Myocyte (in vitro differentiated cells): ENCODE results near the gene GTF3A. TPM values are rescaled to one million over a fixed set of nuclear protein-coding genes. Genes with fewer than 3 reads are reported as not detected.
A peak's percentile ranks its signal among the peaks of the same experiment; 100 is the strongest.
"Not testable (repeated sequence)": the region's sequence is repeated elsewhere in the genome, so short reads cannot be mapped to it uniquely, and the experiment has no call there.

Experiments
- DNase-seq: peaks from one replicate; pipeline ENCODE4 v3.0.0-alpha.2; 2012; ENCODE audit warnings: low read depth
- polyA plus RNA-seq: library from polyadenylated mRNA; unstranded; fragments of >200 nt; gene quantifications from one replicate; pipeline ENCODE4 v1.2.1, GENCODE V29; 2012; ENCODE audit warnings: missing spikeins
- total RNA-seq: library from RNA; depleted of rRNA; stranded (reverse); fragments of >200 nt; gene quantifications from 2 replicates; pipeline ENCODE4 v1.2.3, GENCODE V29; 2014

GTF3A gene
- 279 and 281 TPM in 2 replicates for total RNA-seq
- 121 TPM for polyA plus RNA-seq

DNA sequence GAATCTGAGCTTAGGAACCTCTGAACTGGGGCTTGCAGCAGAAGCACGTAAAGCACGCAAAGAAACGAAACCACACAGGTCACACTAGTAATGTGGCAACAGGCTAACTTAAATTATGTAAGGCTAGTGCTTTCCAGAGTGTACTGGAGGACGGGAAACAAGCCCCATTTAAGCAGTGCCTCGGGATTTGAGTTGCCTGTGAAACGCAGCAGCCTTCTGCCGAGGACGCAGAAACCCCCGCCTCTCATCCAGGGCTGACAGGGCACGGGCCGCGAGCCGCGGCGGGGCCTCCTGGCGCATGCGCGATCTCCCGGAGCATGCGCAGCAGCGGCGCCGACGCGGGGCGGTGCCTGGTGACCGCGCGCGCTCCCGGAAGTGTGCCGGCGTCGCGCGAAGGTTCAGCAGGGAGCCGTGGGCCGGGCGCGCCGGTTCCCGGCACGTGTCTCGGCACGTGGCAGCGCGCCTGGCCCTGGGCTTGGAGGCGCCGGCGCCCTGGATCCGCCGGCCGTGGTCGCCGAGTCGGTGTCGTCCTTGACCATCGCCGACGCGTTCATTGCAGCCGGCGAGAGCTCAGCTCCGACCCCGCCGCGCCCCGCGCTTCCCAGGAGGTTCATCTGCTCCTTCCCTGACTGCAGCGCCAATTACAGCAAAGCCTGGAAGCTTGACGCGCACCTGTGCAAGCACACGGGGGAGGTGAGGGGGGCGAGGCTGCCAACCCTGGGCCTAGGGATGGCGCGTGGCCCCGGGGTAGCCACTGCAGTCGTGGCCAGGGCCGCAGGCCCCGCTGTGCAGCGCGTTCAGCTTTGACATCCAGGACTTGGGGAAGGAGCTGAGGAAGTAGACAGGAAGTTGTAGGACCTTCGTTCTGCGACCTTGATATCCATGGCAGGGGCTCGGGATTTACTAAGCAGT lies at the start of gene GTF3A:
Gene GTF3A (plus strand): TSS at position 374 of the 912 bp plus-strand sequence.
- DNase-seq: peak; percentile 86

DNA sequence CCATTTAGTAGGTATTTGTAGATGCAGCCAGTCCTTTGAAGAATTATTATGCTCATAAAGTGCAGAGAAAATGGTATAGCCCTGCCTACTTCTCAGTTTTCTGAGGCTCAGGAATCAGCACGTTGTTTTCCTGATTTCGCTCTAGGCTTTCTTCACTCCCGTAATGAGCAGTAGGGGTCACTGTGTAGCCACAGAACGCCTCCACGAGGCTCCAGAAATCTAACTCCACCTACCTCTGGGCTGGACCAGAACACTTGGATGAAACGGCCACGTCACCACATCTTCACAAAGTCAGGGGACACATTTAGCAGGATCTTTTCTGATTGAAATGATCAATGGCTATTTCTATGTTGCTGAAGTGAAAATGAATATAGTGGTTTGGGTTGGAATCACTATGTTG lies 49.8 kb upstream of the GTF3A start:
- peak; percentile 87 for DNase-seq

DNA sequence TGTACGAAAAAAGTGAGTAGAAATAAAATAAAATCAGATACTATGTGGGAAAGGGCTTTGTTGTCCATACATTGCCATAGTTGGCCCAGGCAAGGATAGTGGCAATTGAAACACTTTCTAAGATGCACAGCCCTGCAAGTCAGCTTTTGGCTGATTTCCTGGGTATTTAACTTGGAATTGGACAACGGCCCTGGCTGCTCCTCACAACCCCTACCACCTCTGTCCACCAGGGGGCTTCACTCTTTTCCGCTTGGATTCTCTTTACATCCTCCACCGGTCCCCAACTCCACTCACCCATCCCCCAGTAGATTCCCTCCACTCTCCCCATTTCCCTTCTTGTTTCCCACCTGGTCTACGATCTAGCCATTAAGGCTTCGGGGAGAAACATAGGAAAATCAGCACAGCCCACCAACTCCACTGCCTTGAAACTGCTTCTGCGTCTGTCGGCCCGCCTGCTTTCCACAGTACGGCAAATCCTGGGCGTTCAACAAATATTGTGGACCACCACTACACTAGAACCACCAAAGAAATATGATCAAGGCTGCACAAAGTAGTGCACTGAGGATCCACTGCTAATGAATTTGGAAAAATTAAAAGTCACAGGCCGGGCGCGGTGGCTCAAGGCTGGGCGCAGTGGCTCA lies 48.6 kb upstream of the GTF3A start:
- DNase-seq: peak; percentile 60

DNA sequence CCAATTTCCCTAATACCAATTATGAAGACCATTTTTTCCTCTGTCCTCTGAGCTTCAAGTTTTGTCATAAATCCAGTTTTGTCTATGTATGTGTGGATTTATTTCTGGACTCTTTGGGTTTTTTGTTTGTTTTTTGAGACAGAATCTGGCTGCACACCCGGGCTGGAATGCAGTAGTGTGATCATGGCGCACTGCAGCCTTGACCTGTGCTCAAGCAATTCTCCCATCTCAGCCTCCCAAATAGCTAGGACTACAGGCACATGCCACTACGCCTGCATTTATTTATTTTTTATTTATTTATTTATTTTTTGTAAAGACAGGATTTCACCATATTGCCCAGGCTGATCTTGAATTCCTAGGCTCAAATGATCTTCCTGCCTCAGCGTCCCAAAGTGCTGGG lies 45.3 kb upstream of the GTF3A start:
- no peak for DNase-seq

DNA sequence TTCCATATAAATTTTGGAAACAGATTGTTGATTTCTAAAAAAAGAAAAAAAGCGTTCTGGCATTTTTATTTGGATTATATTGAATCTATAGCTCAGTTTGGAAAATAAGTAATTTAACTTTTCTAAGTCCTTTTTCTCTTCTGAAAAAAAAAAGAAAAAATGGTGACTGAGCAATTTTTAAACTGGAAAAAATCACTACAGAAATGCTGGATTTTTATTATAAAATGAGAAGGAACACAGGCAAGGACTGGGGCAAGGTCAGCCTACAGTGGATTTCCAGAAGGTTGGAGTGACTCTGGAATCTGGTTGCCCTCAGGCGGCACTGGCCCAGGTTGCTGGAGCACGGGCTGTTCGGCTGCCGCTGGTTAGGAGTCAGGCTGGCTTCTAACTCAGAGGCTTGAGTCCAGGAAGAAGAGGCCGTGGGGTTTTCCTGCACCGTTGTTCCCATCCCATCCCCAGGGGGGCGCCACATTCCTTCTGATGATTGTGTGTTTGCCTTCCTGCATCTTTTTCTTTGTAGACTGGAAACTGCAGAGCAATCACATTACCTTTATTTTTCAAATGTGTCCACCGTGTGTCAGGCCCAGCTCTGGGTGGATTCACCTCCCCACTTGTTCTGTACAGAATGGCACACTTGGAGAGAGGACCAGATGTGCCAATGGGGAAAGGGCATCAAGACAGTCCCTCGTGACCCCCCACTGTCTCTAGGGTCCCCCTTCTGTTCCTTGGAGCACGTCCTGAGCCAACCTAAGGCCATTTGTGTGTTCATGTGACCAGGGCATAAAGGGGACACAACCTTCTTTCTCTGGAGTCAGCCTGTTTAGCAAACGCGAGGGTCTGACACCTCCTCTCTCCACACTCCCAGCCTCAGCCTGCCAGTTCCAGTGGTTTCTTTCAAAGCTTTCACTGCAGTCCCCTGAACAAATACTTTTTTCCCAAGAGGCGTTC lies 44.5 kb upstream of the GTF3A start:
- peak; percentile 58 for DNase-seq

DNA sequence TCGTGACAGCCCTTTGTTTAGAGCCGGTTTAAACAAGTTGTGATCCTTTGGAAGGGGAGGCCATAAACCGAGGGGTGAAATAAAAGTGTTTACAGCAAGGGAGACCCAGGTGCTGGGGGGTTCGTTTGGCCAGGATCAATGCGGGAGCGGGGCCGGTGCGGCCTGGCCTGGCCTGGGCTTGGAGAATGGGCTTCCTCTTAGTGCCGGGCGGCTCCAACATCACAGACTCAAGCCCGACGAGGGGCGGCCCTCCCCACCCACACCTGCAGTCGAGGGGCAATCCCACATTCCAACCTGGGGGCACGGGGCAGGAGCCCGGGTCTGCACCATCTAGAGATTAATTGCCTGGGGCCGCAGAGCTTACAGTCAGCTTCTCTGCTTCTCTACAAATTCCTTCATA lies 42.8 kb upstream of the GTF3A start:
- no peak for DNase-seq

DNA sequence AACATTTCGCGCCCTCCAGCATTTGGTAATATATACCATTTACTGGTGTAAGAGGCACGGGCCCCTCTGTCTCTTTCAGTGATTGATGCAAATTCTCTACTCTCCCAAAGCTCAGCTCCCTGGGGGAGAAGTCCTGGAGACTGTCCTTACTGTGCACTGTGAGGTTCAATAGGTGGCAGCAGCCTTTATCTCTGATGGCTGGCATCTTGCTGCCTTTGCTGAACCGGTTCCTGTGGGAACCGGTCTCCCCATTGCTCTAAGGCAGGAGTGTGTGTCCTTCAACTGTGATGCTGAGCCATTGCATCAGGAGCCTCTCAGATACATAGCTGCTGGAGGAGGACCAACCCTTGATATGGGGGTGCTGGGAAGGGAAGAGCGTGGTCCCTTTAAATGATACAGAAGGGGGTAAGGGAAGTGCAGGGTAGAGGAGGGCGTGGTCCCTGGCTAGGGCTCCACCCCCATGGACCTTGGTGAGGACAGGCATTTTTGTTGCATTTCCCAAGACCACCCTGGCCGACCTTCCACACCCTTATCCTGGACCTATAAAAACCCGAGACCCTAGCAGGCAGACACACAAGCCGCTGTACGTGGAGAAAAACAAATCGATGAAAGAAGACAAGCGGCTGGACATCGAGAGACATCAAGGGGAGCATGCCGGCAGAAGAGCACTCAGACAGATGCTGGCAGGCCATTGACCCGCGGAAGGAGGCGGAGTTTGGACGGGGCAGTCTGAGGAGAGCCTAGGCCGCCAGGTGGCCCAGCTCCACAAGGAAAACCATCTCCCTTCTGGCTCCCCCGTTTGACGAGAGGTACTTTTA lies 41.1 kb upstream of the GTF3A start:
- no peak for DNase-seq

DNA sequence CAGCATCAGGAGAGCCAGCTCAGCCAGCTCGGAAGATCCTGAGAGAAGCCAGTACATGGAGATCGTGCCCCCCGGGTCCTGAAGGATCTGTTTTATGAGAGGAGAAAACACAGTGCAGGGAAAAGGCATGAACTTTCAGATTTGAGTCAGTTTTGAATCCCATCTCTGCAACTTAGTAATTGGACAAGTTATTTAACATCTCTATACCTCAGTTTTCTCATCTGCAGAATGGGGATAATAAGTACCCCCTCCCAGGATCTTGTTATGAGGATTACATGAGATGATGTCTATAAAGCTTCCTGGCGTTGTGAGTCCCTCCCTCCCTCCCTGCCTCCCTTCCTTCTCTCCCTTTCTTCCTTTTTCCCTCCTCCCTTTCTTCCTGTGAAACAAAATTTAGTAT lies 40.1 kb upstream of the GTF3A start:
- DNase-seq: no peak

DNA sequence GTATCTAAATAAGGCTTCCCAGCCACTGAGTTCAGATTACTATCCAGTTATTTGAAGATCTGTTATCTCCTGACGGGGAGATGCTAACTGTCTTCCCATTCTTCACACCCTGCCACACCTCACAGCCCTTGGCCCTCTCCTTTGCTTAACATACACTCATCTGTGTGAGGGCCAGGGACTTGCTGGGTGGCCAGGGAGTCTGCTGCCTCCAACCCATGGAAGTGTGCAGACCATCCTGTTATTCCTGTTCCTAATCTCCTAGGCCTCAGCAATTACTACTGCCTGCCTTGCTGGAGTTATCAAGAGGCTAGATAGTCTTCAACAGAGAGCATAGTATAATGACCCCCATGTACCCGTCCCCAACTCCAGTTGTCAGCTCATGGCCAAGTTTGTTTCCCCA lies 36.2 kb upstream of the GTF3A start:
- DNase-seq: no peak

DNA sequence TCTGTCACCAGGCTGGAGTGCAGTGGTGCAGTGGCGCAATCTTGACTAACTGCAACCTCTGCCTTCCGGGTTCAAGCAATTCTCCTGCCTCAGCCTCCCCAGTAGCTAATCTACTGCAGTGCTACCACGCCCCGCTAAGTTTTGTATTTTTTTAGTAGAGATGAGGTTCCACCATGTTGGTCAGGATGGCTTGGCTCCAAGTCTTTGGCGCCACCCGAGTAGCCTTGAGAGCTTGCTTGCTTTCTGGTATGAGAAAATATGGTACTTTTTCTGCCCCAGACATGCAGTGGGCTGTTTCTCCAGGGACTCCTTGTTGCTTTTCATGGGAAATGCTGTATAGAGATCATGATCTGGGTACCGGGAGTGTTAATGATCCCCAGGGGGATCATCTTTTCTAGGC lies 34.5 kb upstream of the GTF3A start:
- DNase-seq: no peak

DNA sequence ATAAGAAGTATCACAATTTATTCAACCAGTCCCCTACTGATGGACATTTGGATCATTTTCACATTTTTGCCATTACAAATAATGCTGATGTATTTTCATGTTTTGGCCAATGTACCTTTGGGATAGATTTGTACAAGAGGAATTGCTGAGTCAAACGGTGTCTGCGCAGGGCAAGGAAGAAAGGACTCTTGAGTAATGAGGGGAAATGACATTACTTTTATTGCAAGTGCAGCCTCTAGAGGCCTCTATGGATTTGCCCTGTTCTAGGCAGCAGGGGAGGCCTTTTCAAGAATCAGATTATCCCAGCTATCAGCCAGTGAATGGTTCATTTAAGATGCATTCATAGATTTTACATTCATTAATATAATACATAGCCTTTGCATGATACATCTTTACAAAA lies 32.9 kb upstream of the GTF3A start:
- DNase-seq: no peak

DNA sequence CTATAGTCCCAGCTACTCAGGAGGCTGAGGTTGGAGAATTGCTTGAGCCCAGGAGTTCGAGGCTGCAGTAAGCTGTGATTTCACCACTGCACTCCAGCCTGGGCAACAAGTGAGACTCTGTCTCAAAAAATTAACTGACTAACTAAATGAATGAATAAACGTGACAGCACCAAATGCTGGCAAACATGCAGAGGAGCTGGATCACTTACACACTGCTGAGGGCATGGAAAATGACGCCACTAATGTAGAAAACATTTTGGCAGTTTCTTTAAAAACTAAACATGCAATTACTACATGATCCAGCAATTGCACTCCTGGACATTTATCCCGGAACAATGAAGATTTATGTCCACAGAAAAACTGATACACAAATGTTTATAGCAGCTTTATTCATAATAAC lies 31.3 kb upstream of the GTF3A start:
- DNase-seq: no peak

DNA sequence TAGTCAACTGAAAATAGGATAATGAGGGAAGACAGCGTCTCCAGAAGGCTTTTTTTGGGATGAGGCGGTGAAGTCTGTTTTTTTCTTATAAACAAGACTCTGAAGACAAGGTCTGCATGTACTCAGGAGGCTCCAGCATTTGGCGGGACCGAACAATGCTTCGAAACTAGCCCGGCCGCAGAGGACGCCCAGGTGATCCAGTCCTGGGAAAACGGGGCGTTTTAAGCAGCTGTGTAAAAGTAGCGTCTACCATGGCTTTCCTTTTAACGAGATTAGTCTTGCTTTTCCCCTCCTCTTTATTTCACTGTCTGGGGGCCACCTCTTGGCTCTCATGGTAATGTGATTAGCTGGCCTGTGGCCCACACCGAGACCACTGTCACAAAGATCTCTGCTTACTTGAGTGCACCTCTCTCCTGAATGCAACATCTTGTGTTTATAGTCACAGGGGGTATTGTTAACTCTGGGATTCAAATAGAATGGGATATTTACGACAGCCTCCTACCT lies 29.4 kb upstream of the GTF3A start:
- DNase-seq: no peak

DNA sequence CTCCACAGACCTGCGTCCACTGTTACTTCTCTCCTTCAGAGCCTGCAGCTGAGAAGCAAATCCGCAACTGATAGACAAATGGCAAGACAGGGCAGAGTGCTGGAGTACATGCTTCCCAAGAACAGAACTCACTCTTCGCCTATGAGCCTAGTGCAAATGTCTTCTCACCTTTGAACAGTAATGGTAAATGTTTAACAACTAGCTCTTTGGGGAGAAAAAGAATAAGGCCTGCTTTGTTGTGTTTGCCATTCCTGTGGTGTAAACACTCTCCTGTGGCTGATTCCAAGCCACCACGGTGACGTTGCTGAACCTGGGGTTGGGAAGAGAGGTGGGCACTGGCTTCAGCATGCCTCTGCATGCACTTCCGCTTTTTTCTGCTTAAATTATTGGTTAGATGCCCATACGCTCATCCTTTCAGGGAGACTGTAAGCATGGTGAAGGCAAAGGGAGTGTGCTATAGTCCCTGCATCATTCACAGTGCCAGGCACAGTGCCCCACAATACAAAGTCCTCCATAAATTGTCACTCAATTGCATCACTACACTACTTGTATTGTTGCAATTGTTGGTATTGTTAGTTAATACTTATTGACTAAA lies 28.1 kb upstream of the GTF3A start:
- no peak for DNase-seq

DNA sequence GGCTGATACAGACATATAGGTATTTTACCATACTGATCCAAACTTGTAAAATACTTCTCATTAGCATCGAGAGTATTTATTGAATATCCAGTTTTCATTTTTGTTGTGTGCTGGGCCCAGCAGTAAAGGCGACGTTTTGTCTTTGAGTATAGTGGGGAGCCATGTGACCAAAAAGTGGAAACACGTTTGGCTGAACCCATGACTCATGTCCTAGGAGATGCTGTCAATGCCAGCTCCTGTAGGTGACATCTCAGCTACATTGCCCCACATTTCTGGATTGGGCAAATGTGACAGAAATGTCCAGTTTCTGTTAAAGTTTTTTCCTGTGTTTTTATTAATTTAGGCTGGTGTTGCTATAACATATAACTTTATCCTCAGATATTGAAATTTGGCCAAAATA lies 26.1 kb upstream of the GTF3A start:
- no peak for DNase-seq

DNA sequence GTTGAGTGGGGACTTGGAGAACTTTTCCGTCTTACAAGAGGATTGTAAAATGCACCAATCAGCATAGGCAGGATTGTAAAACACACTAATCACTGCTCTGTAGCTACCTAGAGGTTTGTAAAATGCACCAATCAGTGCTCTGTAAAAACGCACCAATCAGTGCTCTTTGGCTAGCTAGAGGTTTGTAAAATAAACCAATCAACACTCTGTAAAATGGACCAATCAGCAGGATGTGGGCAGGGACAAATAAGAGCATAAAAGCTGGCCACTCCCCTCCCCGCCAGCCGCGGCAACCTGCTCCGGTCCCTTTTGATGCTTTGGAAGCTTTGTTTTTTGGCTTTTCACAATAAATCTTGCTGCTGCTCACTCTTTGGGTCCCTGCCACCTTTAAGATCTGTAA lies 24.0 kb upstream of the GTF3A start:
- DNase-seq: not testable (repeated sequence)

DNA sequence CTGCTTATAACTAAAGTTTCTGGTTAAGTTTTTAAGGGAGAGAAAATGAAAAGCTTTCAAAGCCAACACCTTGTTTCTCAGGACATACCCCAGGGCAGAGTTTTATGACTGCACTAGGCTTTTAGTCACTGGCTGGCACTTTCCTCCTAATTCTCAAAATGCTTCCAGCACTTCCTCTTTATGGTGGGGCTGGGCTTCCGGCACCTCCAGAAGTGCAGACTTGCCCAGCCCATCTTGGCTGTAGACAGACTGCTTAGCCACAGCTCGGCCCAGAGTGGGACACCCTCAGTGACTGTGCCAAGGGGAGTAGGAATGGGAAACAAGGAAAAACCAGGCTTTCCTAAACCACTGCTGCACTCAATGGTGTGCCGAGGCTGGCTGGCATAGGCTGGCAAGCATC lies 23.2 kb upstream of the GTF3A start:
- DNase-seq: no peak

DNA sequence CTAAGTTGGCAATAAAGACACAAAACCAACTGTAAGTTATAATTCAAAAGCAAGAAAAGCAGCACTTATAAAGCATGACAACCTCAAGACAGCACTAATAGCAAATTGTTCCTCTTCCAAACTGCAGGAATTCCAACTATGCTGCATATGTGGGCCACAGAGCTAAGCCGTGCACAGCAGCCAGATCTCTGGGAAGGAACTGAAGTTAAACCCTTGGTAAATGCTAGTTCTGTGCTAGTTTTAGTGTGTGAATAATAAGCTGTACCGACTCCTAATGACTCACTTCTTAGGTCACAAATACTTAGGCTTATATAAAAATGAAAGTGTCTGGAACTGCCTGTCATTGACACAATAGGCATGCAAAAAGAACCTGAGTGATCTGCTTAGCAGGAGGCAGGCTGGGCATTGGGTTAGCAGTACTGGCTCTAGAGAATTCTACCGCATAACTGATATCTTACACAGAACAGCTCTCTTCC lies 21.2 kb upstream of the GTF3A start:
- peak; percentile 69 for DNase-seq

DNA sequence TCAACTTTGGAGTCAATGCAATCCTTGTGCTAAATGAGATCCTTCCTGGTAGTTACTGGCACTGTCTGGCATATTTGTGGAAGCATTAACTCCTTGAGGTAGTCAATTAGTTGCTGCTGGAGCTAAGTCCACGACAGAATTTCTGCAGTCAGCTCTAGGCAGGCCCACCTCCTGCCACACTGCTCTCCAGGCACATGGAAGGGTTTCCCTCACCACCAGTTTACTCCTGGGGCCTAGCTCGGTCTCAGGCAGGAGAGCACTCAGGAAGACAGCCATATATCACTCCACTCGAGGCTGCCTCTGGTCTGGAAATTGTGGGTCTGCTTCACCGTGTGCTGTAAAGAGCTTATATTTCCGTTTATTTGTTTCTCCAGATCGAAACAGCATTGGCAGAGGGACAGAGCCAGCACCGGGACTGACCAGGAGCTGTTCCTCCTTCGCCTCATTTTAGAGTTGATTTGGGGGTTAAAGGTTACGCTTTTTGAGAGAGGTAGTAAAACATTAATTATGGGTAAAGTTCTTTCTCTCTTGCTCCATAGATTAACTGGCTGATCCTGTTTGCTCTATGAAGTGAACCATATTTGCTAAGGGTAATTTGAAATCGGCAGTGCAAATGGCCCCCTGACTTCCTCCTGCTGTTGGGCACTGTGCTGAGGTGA lies 20.6 kb upstream of the GTF3A start:
- DNase-seq: no peak
